Left kidney (tissue), 2 donors: ENCODE measurements around the gene KRT32. TPM values are rescaled to one million over a fixed set of nuclear protein-coding genes. Genes with fewer than 3 reads are reported as not detected.
"Not testable (repeated sequence)": the region's sequence is repeated elsewhere in the genome, so short reads cannot be mapped to it uniquely, and the experiment has no call there.

Source experiments
- DNase-seq: peaks from one replicate; pipeline ENCODE4 v3.0.0-alpha.2; 2013
- polyA plus RNA-seq: library from polyadenylated mRNA; unstranded; fragments of 120-200 nt; gene quantifications from one replicate; pipeline ENCODE4 v1.2.1, GENCODE V29; 2013; ENCODE audit not compliant: insufficient read length

The KRT32 gene
- polyA plus RNA-seq, 1 donor = not detected

- DNase-seq = no peak
Observed at GRCh38 chr17:41464173-41464572, 3.0 kb downstream of the KRT32 start.

GRCh38 chr17:41463746-41464145 lies 3.4 kb downstream of the KRT32 start:
- DNase-seq = no peak

GRCh38 chr17:41462705-41463104 lies 4.5 kb downstream of the KRT32 start:
- no peak for DNase-seq

GRCh38 chr17:41457676-41458075 lies 9.5 kb downstream of the KRT32 start:
- DNase-seq = no peak

GRCh38 chr17:41456204-41456603 lies 11.0 kb downstream of the KRT32 start:
- no peak for DNase-seq

GRCh38 chr17:41455236-41455635 lies 11.9 kb downstream of the KRT32 start:
- no peak for DNase-seq

- DNase-seq = no peak
Observed at GRCh38 chr17:41453066-41453465, 14.1 kb downstream of the KRT32 start.

GRCh38 chr17:41452281-41452680 lies 14.9 kb downstream of the KRT32 start:
- no peak for DNase-seq

GRCh38 chr17:41451154-41451728 lies 15.9 kb downstream of the KRT32 start:
- DNase-seq = no peak

- DNase-seq = no peak
Observed at GRCh38 chr17:41449008-41449407, 18.2 kb downstream of the KRT32 start.

GRCh38 chr17:41448506-41448905 lies 18.7 kb downstream of the KRT32 start:
- no peak for DNase-seq

GRCh38 chr17:41446806-41447205 lies 20.4 kb downstream of the KRT32 start:
- DNase-seq = no peak

- no peak for DNase-seq
Observed at GRCh38 chr17:41444640-41445039, 22.5 kb downstream of the KRT32 start.

- no peak for DNase-seq
Observed at GRCh38 chr17:41444186-41444585, 23.0 kb downstream of the KRT32 start.

- no peak for DNase-seq
Observed at GRCh38 chr17:41442739-41443138, 24.4 kb downstream of the KRT32 start.

- DNase-seq = no peak
Observed at GRCh38 chr17:41440531-41441033, 26.6 kb downstream of the KRT32 start, which contains the start of gene KRT38. Gene KRT38 (minus strand): TSS chr17:41440983. CDS start chr17:41440921, 62 bp downstream.

GRCh38 chr17:41439375-41439774 lies 27.8 kb downstream of the KRT32 start:
- DNase-seq = no peak

GRCh38 chr17:41437769-41438168 lies 29.4 kb downstream of the KRT32 start:
- no peak for DNase-seq

- DNase-seq = no peak
Observed at GRCh38 chr17:41437254-41437653, 29.9 kb downstream of the KRT32 start.

GRCh38 chr17:41434415-41434814 lies 32.8 kb downstream of the KRT32 start:
- DNase-seq = no peak

GRCh38 chr17:41434005-41434404 lies 33.2 kb downstream of the KRT32 start:
- no peak for DNase-seq

- no peak for DNase-seq
Observed at GRCh38 chr17:41433586-41433985, 33.6 kb downstream of the KRT32 start.

GRCh38 chr17:41430376-41430775 lies 36.8 kb downstream of the KRT32 start:
- not testable (repeated sequence) for DNase-seq

- no peak for DNase-seq
Observed at GRCh38 chr17:41429667-41430066, 37.5 kb downstream of the KRT32 start.
